SKM-1 (cell line): ENCODE results near the gene AGBL2.
A peak's percentile ranks its signal among the peaks of the same experiment; 100 is the strongest.

Source experiments
- DNase-seq: peaks from one replicate; lab custom pipeline; 2025; ENCODE audit not compliant: unreplicated experiment; lab: John Stamatoyannopoulos, UW

Gene AGBL2

GRCh38 chr11:47631473-47631872 is 83.7 kb downstream of the AGBL2 start:
- DNase-seq, result no peak

- DNase-seq, result no peak
These were observed 87.1 kb downstream of the AGBL2 start for GRCh38 chr11:47628026-47628425.

GRCh38 chr11:47626234-47626633 is 88.9 kb downstream of the AGBL2 start:
- no peak for DNase-seq

- no peak for DNase-seq
These were observed 94.3 kb downstream of the AGBL2 start for GRCh38 chr11:47620836-47621378.

DNA sequence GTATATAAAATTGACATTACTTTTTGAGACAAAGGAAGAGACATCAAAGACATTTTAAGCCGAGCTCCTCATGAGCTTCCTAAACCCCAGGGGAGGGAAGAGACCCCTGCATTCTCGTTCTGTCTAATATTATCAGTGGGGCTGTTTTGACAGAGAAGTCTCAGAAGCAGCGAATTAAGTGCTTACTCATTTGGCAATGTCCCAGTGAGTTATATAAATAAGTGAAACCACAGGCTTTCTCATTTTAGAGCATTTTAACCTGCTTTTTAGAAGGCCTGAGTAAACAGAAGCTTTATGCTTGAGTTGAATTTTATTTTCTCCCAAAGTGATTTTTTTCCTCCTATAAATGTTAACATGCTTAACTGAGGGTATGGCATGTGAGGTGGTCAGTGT is 97.8 kb downstream of the AGBL2 start:
- DNase-seq, result no peak

DNA sequence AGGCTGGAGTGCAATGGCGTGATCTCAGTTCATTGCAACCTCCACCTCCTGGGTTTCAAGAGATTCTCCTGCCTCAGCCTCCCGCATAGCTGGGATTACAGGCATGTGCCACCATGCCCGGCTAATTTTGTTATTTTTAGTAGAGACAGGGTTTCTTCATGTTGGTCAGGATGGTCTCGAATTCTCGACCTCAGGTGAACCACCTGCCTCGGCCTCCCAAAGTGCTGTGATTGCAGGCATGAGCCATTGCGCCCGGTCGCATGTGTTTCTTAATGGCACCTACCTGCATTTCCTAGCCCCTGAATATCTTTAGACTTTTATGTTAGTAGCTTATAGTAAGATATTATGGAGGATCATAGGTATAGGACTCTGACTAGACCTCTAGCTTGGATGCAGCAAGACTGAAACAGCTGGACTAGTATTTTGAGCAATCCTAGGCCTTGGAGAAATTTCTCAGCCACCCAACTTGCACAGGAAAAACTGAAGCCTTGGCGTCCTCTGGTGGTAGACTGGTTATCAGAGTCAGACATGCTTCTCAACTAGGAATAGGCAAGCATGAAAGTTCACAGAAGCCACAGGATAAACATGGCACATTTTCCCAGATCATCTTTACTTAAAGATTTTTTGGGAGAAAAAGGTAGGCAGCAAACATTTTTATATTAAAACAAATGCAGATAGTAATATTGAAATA is 98.3 kb downstream of the AGBL2 start:
- no peak for DNase-seq

DNA sequence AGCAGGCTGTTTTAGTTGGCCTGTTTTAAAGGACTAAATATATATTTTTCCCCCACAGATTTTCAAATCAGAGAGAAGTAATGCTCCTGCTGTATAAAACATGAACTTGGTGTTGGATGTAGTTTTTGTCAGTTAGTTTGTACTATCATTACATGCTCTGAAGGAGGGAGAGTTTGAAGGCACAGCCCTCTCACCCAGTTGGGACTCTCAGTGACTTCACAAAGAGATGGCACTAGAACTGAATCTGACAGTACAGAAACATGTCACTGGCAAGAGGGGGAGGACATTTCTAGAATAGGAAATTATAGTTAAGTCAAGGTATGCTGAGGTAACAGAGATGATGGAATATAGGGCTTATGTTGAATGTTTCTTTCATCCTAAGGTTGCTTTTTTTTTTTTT is 99.9 kb downstream of the AGBL2 start:
- no peak for DNase-seq

DNA sequence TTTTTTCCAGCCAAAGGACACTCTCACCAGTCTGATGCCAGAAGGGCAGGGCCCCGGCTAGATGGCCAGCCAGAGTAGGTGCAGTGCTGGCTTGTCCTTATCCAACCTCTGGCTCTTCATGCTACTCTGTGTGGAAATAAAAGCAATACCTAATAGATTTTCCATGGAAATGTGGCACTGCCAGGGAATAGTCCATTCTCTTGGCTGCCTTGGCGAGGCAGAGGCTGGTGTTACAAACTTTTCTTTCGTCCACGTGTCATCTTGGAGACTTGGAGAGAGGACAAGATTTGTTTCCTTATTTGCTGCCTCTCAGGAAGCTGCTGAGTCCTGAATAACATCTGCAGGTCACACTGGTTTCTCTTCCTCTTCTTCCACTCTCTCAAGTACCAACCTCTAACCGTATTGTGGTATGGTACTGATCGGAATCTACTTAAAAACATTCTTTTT is 103.8 kb downstream of the AGBL2 start:
- DNase-seq, result peak; percentile 62

- no peak for DNase-seq
These were observed 105.5 kb downstream of the AGBL2 start for GRCh38 chr11:47609675-47610074.
